K562 (cell line): ENCODE data around the gene ZNF141.

Experiments used
- BHLHE40 ChIP-seq: IDR thresholded peaks from 2 replicates; pipeline ENCODE4 v1.6.1; 2011; ENCODE audit warnings: low read length, improper control_type of control experiment
- CBX1 ChIP-seq: sonication (generic); IDR thresholded peaks from 2 replicates; pipeline ENCODE4 v1.6.1; 2016; ENCODE audit warnings: antibody characterized with exemption, low read depth, mild to moderate bottlenecking
- CSDE1 ChIP-seq, 2 experiments: fragments of 450-650 bp; IDR thresholded peaks; 2 replicates each; pipeline ENCODE4 v1.6.1; 2016; ENCODE audit warnings: mild to moderate bottlenecking in 1 of 2
- GABPA ChIP-seq: fragments of 200-800 bp; sonication (Bioruptor generic); conservative IDR thresholded peaks from 2 replicates; pipeline ENCODE4 v1.6.1; 2016; ENCODE audit warnings: low read depth, missing genetic modification characterization, missing compliant biosample characterization
- REST ChIP-seq, 2 experiments: fragments of 450-650 bp; formaldehyde crosslinking in 1 of 2; IDR thresholded peaks; 2 replicates each; pipeline versions ENCODE4 v1.4.0 to v1.6.1; 2014 to 2020; ENCODE audit warnings: mild to moderate bottlenecking in 2 of 2, borderline replicate concordance in 1 of 2, low read depth in 1 of 2
- SP1 ChIP-seq: sonication (generic); formaldehyde crosslinking; IDR thresholded peaks from 2 replicates; pipeline ENCODE4 v1.8.1; 2022; ENCODE audit warnings: mild to moderate bottlenecking, missing genetic modification reagents
- TRIM24 ChIP-seq, 2 experiments: fragments of 450-650 bp; IDR thresholded peaks; 2 replicates each; pipeline ENCODE4 v1.6.1; 2016
- ZBTB26 ChIP-seq: fragments of 450-650 bp; formaldehyde crosslinking; IDR thresholded peaks from 2 replicates; pipeline ENCODE4 v1.4.0; 2022; ENCODE audit warnings: missing genetic modification characterization
- ZNF24 ChIP-seq: fragments of 450-650 bp; IDR thresholded peaks from 2 replicates; pipeline ENCODE4 v1.6.1; 2016
- ZNF407 ChIP-seq: fragments of 450-650 bp; IDR thresholded peaks from 2 replicates; pipeline ENCODE4 v1.6.1; 2016; ENCODE audit warnings: low read depth
- ZNF57 ChIP-seq: fragments of 450-650 bp; formaldehyde crosslinking; IDR thresholded peaks from 2 replicates; pipeline ENCODE4 v1.4.0; 2020; ENCODE audit warnings: mild to moderate bottlenecking, moderate library complexity
- ZNF780A ChIP-seq: fragments of 250-450 bp; sonication (Bioruptor Pico); IDR thresholded peaks from 2 replicates; pipeline ENCODE4 v1.5.0; 2021; ENCODE audit warnings: mild to moderate bottlenecking
- ZNF785 ChIP-seq: fragments of 250-450 bp; sonication (Bioruptor Pico); IDR thresholded peaks from 2 replicates; pipeline ENCODE4 v1.4.0; 2020; ENCODE audit warnings: mild to moderate bottlenecking

GRCh38 chr4:385934-386707, 48.5 kb downstream of the ZNF141 start:
- TF ChIP-seq GABPA (tag) (no peak), ZNF24 (no peak), TRIM24 (IDR thresholded peaks at IDR 0.05) (no peak), ZNF780A (CRISPR knock-in tag) (no peak), SP1 (CRISPR knock-in tag) (no peak), ZNF57 (CRISPR knock-in tag) (no peak), REST (IDR thresholded peaks at IDR 0.05; ENCODE audit: borderline replicate concordance) (no peak), REST (CRISPR knock-in tag; IDR thresholded peaks at IDR 0.05; ENCODE audit: low read depth) (no peak), CBX1 (no peak), ZNF407 (no peak), ZNF785 (CRISPR knock-in tag) (no peak), BHLHE40 (no peak), ZBTB26 (CRISPR knock-in tag) (no peak), CSDE1 (IDR thresholded peaks at IDR 0.05) (no peak)
